SK-N-DZ (cell line): ENCODE results near the gene SHANK1.
A peak's percentile ranks its signal among the peaks of the same experiment; 100 is the strongest.

Source experiments
- DNase-seq: peaks from one replicate; pipeline ENCODE4 v3.0.0-alpha.2; 2015; ENCODE audit warnings: low spot score

SHANK1 gene

GRCh38 chr19:50688766-50689165 is 30.8 kb downstream of the SHANK1 start:
- no peak for DNase-seq

GRCh38 chr19:50686310-50687032 is 33.1 kb downstream of the SHANK1 start:
- no peak for DNase-seq

GRCh38 chr19:50679177-50680125 is 40.2 kb downstream of the SHANK1 start:
- DNase-seq = peak; percentile 72

GRCh38 chr19:50678323-50678722 is 41.3 kb downstream of the SHANK1 start:
- no peak for DNase-seq

- DNase-seq = no peak
Measured at GRCh38 chr19:50677636-50678035, 42.0 kb downstream of the SHANK1 start.

GRCh38 chr19:50676625-50677197 is 42.9 kb downstream of the SHANK1 start:
- no peak for DNase-seq

GRCh38 chr19:50673118-50673517 is 46.5 kb downstream of the SHANK1 start:
- DNase-seq = no peak

GRCh38 chr19:50670102-50670380 is 49.6 kb downstream of the SHANK1 start:
- DNase-seq = no peak

GRCh38 chr19:50669302-50670101 is 50.1 kb downstream of the SHANK1 start:
- DNase-seq = no peak

GRCh38 chr19:50668879-50669278 is 50.7 kb downstream of the SHANK1 start:
- DNase-seq = no peak

GRCh38 chr19:50668416-50668815 is 51.2 kb downstream of the SHANK1 start:
- DNase-seq = no peak

GRCh38 chr19:50667759-50668231 is 51.8 kb downstream of the SHANK1 start:
- no peak for DNase-seq

GRCh38 chr19:50667177-50667758 is 52.3 kb downstream of the SHANK1 start:
- DNase-seq = no peak

- no peak for DNase-seq
Measured at GRCh38 chr19:50666346-50667176, 53.0 kb downstream of the SHANK1 start.

GRCh38 chr19:50664204-50664603 is 55.4 kb downstream of the SHANK1 start:
- no peak for DNase-seq

- DNase-seq = no peak
Measured at GRCh38 chr19:50663482-50663790, 56.2 kb downstream of the SHANK1 start.

GRCh38 chr19:50662651-50663481 is 56.7 kb downstream of the SHANK1 start:
- DNase-seq = no peak

GRCh38 chr19:50661766-50662650 is 57.6 kb downstream of the SHANK1 start:
- DNase-seq = no peak

- DNase-seq = no peak
Measured at GRCh38 chr19:50661023-50661422, 58.6 kb downstream of the SHANK1 start.
